Occipital lobe (tissue), 2 donors: ENCODE measurements around the gene FGGY. TPM values are rescaled to one million over a fixed set of nuclear protein-coding genes. Genes with fewer than 3 reads are reported as not detected.
A peak's percentile ranks its signal among the peaks of the same experiment; 100 is the strongest.
"Not testable (repeated sequence)": the region's sequence is repeated elsewhere in the genome, so short reads cannot be mapped to it uniquely, and the experiment has no call there.

Experiments
- DNase-seq: peaks from one replicate; lab custom pipeline; 2025; lab: John Stamatoyannopoulos, UW
- total RNA-seq: library from RNA; depleted of rRNA; stranded (reverse); fragments of >200 nt; gene quantifications from one replicate; pipeline ENCODE4 v1.2.3, GENCODE V29; 2014

Gene FGGY
- total RNA-seq, 1 donor from 2014 or later, result 24.2 TPM

- no peak for DNase-seq
Observed at GRCh38 chr1:59631561-59632255, 334.8 kb downstream of the FGGY start.

- DNase-seq, result no peak
Observed at GRCh38 chr1:59635097-59635496, 338.2 kb downstream of the FGGY start.

GRCh38 chr1:59638231-59638711, 341.4 kb downstream of the FGGY start:
- DNase-seq, result no peak

- no peak for DNase-seq
Observed at GRCh38 chr1:59639266-59639665, 342.4 kb downstream of the FGGY start.

- no peak for DNase-seq
Observed at GRCh38 chr1:59640851-59641250, 344.0 kb downstream of the FGGY start.

GRCh38 chr1:59641836-59642235, 344.9 kb downstream of the FGGY start:
- no peak for DNase-seq

GRCh38 chr1:59643526-59643925, 346.6 kb downstream of the FGGY start:
- no peak for DNase-seq

GRCh38 chr1:59645893-59646292, 349.0 kb downstream of the FGGY start:
- no peak for DNase-seq

GRCh38 chr1:59653142-59653958, 356.5 kb downstream of the FGGY start:
- DNase-seq, result not testable (repeated sequence)

- DNase-seq, result no peak
Observed at GRCh38 chr1:59653968-59654367, 357.1 kb downstream of the FGGY start.

GRCh38 chr1:59657873-59658465, 361.1 kb downstream of the FGGY start:
- DNase-seq, result no peak

- no peak for DNase-seq
Observed at GRCh38 chr1:59664166-59664565, 367.3 kb downstream of the FGGY start.

- DNase-seq, result no peak
Observed at GRCh38 chr1:59666106-59666505, 369.2 kb downstream of the FGGY start.

- DNase-seq, result no peak
Observed at GRCh38 chr1:59667020-59667419, 370.1 kb downstream of the FGGY start.

GRCh38 chr1:59669752-59670312, 372.9 kb downstream of the FGGY start:
- peak; percentile 41 for DNase-seq

- no peak for DNase-seq
Observed at GRCh38 chr1:59670662-59671061, 373.8 kb downstream of the FGGY start.

- no peak for DNase-seq
Observed at GRCh38 chr1:59671066-59671952, 374.4 kb downstream of the FGGY start.

- DNase-seq, result no peak
Observed at GRCh38 chr1:59671953-59672305, 375.0 kb downstream of the FGGY start.

GRCh38 chr1:59672851-59673572, 376.1 kb downstream of the FGGY start:
- no peak for DNase-seq
